Measurements from ENCODE around the gene TRPM5.

The TRPM5 gene

DNA sequence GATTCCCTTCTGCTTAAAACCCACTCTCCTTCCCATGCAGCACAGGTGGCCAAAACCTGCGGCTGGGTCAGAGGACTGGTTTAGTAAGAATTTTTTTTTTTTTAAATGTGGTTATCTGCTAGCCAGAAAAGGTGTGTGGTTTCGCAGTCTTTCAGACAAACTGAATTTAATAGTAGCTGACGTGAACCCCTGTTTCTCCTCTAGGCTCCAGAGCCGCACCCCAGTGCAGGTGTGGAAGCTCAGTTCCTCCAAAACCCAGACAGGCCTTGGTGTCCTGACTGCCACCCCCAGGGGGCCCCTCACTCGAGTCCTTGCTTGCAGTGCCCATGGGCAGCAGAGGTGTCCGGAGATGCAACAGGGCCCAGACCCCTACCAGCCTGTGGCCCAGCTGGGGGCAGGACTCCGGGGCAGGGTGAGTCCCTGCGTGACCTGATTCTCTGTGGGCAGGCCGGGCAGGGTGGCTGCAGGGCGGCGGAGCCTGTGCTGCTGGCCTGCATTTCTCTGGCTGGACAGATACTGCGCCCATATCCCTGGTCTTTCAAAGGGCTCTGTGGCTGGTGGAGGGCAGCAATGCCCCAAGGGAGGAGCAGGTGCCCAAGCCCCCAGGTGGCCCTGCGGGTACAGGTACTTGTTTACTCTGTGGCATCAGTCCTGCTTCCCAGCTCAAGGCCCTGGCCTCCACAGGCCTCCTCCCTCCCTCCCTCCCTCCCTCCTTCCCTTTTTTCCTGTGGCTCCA, 15.7 kb upstream of the TRPM5 start:
- no peak for DNase-seq (ENCODE audit: extremely low read depth, insufficient read length)
- Histone ChIP-seq H3K27me3 (replicated peaks; ENCODE audit: control insufficient read depth, insufficient read depth, low read length) (no peaks in the 10 kb centered on the region; the same call in none of the 2 replicates), H3K4me3 (replicated peaks; ENCODE audit: low read depth, low read length) (no peak overlapping the region), H3K36me3 (ENCODE audit: control insufficient read depth, insufficient read depth, low read length) (no peaks in the 10 kb centered on the region)
- TF ChIP-seq, protein P1, sequence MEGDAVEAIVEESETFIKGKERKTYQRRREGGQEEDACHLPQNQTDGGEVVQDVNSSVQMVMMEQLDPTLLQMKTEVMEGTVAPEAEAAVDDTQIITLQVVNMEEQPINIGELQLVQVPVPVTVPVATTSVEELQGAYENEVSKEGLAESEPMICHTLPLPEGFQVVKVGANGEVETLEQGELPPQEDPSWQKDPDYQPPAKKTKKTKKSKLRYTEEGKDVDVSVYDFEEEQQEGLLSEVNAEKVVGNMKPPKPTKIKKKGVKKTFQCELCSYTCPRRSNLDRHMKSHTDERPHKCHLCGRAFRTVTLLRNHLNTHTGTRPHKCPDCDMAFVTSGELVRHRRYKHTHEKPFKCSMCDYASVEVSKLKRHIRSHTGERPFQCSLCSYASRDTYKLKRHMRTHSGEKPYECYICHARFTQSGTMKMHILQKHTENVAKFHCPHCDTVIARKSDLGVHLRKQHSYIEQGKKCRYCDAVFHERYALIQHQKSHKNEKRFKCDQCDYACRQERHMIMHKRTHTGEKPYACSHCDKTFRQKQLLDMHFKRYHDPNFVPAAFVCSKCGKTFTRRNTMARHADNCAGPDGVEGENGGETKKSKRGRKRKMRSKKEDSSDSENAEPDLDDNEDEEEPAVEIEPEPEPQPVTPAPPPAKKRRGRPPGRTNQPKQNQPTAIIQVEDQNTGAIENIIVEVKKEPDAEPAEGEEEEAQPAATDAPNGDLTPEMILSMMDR (IDR thresholded peaks at IDR 0.05; ENCODE audit: insufficient read depth, low read length, poor library complexity, severe bottlenecking), result no peak

DNA sequence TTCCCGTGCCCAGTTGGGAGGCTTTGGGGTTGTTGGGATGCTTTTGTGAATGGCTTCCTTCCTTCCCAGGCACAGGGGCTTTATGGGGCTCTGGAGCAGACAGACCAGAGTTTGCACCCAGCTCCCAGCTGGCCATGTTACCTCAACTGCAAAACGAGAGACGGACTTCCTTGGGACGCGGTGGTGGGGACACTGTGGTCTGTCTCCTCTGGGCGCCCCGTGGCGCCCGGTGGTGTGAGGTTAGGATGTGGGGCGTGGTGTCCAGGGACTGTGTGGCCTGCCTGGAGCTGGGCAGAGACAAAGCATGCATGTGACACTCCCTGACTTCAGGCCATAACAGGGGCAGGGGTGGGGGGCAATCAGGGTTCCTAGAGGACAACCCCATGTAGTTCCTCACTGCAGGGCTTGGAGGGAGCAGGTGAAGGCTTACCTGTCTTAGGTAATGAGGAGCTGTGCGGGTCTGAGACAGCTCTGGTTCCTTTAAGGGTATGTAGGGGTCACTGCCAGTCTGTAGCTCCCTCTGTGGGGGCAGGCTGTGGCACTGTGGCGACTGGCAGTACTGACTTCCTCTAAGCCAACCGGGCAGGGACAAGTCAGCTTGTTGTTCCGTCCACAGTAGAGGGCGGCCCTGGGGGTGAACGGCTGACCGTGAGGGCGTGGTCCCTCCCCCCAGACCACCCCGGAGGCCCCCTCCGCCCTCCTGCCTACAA, 14.9 kb upstream of the TRPM5 start:
- TF ChIP-seq, protein P1 (IDR thresholded peaks at IDR 0.05; ENCODE audit: insufficient read depth, low read length, poor library complexity, severe bottlenecking), result no peak
- DNase-seq (ENCODE audit: extremely low read depth, insufficient read length), result no peak
- no peaks in the 10 kb centered on the region; the same call in none of the 2 replicates for H3K27me3 ChIP-seq (replicated peaks; ENCODE audit: control insufficient read depth, insufficient read depth, low read length)
- H3K36me3 ChIP-seq (ENCODE audit: control insufficient read depth, insufficient read depth, low read length), result no peaks in the 10 kb centered on the region
- H3K4me3 ChIP-seq (replicated peaks; ENCODE audit: low read depth, low read length), result no peak overlapping the region

DNA sequence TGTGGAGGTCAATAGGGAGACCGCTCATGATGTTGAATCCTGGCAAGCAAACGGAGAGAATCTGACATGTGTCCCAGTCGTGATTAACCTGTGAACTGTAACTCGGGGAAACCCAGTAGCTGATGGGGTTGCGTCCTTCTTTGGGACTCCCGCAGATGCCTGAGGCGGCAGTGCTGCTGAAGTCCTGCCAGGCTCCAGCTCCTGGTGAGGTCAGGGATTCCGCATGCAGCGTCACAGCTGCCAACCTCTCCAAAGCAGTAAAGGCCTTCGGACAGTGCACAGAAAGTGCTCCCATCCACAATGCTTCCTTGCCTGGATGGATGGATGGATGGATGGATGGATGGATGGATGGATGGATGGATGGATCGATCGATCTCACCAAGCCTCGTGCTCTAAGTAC, 14.0 kb upstream of the TRPM5 start:
- Histone ChIP-seq H3K27me3 (replicated peaks; ENCODE audit: control insufficient read depth, insufficient read depth, low read length) (no peaks in the 10 kb centered on the region; the same call in none of the 2 replicates), H3K36me3 (ENCODE audit: control insufficient read depth, insufficient read depth, low read length) (no peaks in the 10 kb centered on the region), H3K4me3 (replicated peaks; ENCODE audit: low read depth, low read length) (no peak overlapping the region)
- no peak for DNase-seq (ENCODE audit: extremely low read depth, insufficient read length)
- TF ChIP-seq, protein P1 (IDR thresholded peaks at IDR 0.05; ENCODE audit: insufficient read depth, low read length, poor library complexity, severe bottlenecking), result no peak

DNA sequence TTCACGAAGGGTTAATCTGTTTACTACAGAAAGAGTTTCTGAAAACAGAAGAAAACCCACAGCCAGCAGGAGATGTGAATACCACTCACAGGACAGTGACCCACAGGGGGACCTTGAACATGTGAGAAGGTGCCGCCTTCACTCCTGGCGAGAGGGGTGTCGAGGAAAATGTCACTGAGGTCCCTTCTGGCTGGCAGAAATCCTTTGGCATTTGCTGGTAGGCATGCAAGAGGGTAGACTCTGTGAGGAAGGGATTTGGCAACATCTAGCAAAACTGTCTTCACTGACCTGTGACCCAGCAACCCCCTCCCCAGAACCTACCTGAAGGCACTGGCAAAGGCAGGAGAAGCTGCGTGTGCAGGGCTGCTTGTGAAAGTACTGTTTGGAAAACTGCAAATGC, 9.1 kb upstream of the TRPM5 start:
- Histone ChIP-seq H3K36me3 (ENCODE audit: control insufficient read depth, insufficient read depth, low read length) (no peaks in the 10 kb centered on the region), H3K27me3 (replicated peaks; ENCODE audit: control insufficient read depth, insufficient read depth, low read length) (no peaks in the 10 kb centered on the region), H3K4me3 (replicated peaks; ENCODE audit: low read depth, low read length) (no peak overlapping the region)
- DNase-seq (ENCODE audit: extremely low read depth, insufficient read length), result no peak
- TF ChIP-seq, protein P1 (IDR thresholded peaks at IDR 0.05; ENCODE audit: insufficient read depth, low read length, poor library complexity, severe bottlenecking), result no peak

DNA sequence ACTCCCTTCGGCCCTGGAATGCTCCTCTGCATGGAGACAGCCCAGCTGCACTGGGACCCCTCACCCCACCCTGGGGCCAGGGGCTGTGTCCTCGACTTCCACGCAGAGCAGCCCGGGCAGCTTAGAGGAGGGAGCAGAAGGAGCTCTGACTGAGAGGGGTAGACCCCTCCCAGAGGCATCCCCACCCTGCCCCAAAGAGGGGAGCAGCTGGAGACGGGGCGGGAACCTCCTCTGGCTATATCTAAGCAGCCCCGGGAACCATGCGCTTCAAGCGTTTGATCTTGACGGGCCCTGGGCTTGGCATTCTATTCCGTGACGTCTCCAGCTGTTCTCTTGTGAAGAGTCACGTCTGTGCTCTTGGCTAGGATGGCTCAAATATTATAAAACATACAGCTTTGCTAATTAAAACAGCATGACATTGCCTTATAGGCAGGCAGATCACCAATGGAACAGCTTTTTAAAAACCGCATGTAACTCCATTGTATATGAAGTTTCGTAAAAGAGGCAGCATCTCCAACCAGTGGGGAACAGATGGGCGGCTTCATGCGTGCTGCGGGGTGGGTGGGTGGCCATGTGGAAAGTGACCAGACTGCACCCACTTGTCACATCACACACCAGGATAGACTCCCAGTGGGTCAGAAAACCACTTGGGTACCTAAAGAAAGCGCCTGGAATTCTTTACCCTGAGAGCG, 8.2 kb upstream of the TRPM5 start:
- TF ChIP-seq, protein P1 (IDR thresholded peaks at IDR 0.05; ENCODE audit: insufficient read depth, low read length, poor library complexity, severe bottlenecking), result no peak
- H3K27me3 ChIP-seq (replicated peaks; ENCODE audit: control insufficient read depth, insufficient read depth, low read length), result no peaks in the 10 kb centered on the region
- no peak for DNase-seq (ENCODE audit: extremely low read depth, insufficient read length)
- no peaks in the 10 kb centered on the region for H3K36me3 ChIP-seq (ENCODE audit: control insufficient read depth, insufficient read depth, low read length)
- no peak overlapping the region for H3K4me3 ChIP-seq (replicated peaks; ENCODE audit: low read depth, low read length)

Data from GM06990 (cell line).